HEK293 (cell line): ENCODE data around the gene SLC5A7.

Experiments
- CTCF ChIP-seq: fragments of 450-650 bp; formaldehyde crosslinking; IDR thresholded peaks from 2 replicates; pipeline ENCODE4 v1.5.1; 2016; ENCODE audit warnings: missing biosample characterization, missing genetic modification characterization
- GLI2 ChIP-seq: fragments of 450-650 bp; formaldehyde crosslinking; IDR thresholded peaks from 2 replicates; pipeline ENCODE4; 2017; ENCODE audit warnings: missing biosample characterization, missing genetic modification characterization, low read depth, borderline replicate concordance
- ZBTB21 ChIP-seq: fragments of 450-650 bp; formaldehyde crosslinking; IDR thresholded peaks from 2 replicates; pipeline ENCODE4 v1.5.1; 2017; ENCODE audit warnings: missing biosample characterization, missing genetic modification characterization

DNA sequence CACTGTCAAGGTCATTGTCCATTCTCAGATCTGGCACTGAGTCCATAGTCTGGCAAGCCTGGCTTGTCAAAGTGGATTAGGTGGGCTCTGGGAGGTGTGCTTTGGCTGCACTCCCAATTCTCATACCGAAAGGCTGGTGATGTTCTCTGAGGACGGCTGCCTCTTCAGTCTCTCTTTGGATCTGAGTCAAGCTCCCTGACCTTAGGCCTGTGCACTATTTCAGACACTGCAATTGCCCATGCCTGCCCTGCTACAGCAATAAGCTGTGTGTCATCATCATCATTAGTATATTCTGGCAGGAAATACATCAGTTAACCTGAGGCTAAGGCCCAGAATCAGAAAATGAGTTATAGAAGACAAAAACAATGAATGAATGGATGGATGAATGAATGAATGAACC, 1.6 kb upstream of the SLC5A7 start:
- no peak for TF ChIP-seq GLI2 (tag by site-specific recombination)
- no peak for TF ChIP-seq ZBTB21
- no peak for TF ChIP-seq CTCF
